Occipital lobe (tissue), 2 donors: ENCODE measurements around the gene PLEKHG5. TPM values are rescaled to one million over a fixed set of nuclear protein-coding genes. Genes with fewer than 3 reads are reported as not detected.

Experiments
- DNase-seq: peaks from one replicate; lab custom pipeline; 2025; lab: John Stamatoyannopoulos, UW
- total RNA-seq: library from RNA; depleted of rRNA; stranded (reverse); fragments of >200 nt; gene quantifications from one replicate; pipeline ENCODE4 v1.2.3, GENCODE V29; 2014

Gene PLEKHG5
- total RNA-seq, 1 donor from 2014 or later = 25.6 TPM

- DNase-seq = no peak
Observed at GRCh38 chr1:6481820-6482219, 9.6 kb downstream of the PLEKHG5 start.

- DNase-seq = no peak
Observed at GRCh38 chr1:6477039-6477820, 14.2 kb downstream of the PLEKHG5 start.

GRCh38 chr1:6476483-6476882 is 15.0 kb downstream of the PLEKHG5 start:
- DNase-seq = no peak

DNA sequence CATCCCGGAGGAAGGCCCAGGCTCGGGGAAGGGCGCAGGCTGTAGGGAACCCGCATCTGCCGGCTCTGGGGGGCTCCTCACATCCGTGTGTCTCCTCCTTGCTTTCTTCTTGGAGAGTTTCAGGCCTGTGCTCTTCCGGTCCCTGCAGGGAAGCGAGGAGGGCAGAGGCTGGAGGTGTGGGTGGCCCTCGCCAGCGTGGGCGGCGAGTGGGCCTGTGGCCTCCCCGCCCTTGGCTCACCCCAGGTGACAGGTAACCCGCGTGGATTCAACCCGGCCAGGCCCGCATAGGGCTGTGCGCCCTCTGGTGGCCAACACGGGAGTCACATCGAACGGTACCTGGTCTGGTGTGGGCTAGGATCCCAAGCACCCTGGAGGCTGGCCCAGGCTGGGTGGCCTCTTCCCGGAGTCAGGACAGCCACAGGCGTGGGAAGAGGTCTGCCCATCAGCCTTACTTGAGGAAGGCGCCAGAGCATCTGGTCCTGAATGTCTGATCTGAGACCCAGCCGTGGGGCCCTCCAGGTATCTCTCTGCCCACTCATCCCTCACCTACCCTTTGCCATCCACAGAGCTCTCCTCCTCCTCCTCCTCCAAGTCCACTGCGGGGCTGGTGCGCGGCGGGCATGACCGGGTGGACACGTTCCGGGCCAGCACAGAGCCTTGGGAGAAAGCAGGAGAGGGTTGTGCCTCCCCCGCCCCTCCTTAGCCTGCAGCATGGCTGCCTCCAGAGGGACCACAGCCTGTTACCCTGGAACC is 15.9 kb downstream of the PLEKHG5 start:
- no peak for DNase-seq

- DNase-seq = no peak
Observed at GRCh38 chr1:6474815-6475282, 16.6 kb downstream of the PLEKHG5 start.

DNA sequence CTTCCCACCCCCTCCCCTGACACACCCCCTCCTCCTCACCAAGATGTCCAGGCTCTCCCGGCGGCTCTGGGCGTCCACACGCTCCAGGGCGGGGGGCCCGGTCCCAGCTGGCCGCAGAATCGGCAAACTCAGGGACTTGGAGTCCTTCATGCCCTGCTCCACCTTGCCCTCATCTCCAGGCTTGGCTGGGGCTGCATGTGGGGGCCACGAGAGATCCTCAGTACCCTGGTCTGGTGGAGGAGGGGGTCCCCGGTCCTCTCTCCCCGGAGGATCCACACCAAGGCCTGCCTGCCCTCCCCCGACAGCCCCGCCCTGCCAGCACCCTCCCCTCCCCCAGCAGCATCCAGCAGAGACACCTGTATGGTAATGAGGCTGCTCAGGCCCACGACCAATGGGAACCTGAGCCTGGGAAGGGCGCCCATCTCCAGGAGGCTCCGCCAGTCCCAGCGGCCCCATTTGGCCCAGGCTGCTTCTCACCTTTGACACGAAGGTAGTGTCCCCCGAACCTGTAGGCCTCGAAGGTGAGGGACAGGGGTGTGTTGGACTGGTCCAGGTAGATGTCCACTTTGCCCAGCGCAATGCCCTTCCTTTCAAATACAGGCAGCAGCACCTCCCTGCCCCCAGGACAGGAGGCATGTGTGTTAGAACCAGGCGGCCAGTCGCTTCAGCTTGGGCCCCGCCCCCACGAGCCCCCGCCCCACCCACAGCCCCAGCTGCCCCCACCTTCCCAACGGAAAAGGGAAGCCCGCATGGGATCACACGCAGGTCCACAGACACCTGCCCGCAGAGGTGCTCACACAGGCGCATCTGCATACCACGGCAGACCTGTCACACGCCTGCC is 17.3 kb downstream of the PLEKHG5 start:
- DNase-seq = no peak

GRCh38 chr1:6473156-6473555 is 18.3 kb downstream of the PLEKHG5 start:
- no peak for DNase-seq

GRCh38 chr1:6472391-6472790 is 19.1 kb downstream of the PLEKHG5 start:
- no peak for DNase-seq

DNA sequence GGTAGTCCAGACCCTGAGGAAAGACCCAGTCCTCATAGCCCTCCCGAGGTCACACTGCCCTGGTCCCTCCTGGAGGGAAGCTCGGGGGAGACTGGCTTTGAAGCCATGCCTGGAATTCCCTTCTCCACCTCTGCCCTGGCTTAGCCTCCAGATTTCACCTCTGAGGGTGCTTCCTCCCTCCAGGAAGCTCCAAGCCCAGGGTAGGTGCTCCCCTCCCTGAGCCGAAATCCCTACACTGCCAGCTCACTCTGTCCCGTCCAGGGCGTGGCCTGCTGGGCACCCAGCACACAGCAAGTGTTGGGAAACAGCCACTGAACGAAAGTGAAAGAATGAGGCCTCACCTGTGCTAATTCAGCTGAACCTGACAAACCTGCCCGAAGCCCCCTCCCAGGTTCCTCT is 19.5 kb downstream of the PLEKHG5 start:
- no peak for DNase-seq

- no peak for DNase-seq
Observed at GRCh38 chr1:6471086-6471969, 20.1 kb downstream of the PLEKHG5 start.

GRCh38 chr1:6470132-6471085 is 21.1 kb downstream of the PLEKHG5 start:
- peak; percentile 23 for DNase-seq

GRCh38 chr1:6468729-6469461 is 22.6 kb downstream of the PLEKHG5 start:
- DNase-seq = no peak

DNA sequence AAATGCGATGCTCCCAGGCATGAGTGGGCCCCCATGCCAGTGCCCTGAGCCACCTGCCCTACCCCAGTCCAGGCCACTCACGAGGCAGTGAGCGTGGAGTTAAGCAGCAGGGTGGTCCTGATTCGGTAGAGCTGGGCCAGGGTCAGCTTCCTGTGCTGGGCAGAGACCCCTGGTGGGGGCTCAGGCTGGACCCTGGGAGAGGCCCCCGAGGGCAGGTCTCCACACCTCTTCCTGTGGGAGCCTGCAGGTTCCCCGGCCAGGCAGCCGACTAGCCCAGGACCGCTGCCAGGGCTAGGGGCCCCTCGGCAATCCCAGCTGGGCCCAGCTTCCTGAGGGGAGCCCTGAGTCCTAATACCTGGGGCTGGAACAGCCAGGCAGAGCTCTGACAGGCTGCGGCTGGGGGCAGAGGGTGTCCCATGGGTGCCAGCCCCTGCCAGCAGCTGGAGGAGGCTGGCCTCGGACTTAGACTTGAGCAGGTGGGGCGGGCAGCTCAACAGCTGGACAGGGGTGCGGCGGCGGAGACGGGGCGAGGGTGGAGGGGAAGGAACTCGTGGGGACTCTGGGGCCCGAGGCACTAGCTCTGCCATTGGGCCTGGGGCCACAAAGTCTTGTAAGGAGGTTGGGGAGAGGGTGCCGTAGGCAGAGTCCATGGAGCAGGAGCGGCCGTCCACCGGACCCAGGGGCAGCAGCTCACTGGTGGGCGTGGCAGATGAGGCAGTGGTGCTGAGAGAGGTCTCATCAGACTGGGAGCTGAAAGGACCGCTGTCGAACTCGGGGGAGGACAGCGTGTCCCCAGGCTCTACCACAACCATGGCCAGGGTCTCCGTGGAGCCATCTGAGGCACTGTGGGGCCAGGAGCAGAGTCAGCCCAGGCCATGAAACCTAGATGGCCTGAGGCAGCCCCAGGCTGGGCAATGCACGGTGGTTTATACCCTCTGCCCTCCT is 23.5 kb downstream of the PLEKHG5 start:
- no peak for DNase-seq

DNA sequence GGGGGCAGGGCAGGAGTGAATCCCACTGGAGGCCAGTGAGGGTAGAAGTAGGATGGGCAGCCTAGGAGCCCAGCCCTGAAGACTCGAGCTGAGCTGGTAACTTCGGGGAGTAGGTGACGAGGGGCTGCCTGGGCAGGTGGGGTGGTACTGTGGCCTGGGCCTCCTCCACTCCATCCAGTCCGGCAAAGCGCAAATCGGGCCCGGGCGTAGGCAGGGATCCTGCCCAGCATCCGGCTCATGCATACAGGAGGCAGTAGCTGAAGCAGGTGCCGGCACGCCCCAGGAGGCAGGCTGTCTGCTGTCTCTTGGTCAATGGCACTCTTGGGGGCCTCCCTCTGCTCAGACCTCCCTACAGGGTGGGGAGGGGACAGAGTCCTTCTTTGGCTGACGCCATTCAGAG is 24.2 kb downstream of the PLEKHG5 start:
- DNase-seq = no peak

GRCh38 chr1:6466751-6467150 is 24.7 kb downstream of the PLEKHG5 start:
- no peak for DNase-seq

GRCh38 chr1:6466023-6466422 is 25.4 kb downstream of the PLEKHG5 start, which contains the start of gene TNFRSF25:
Gene TNFRSF25 (minus strand): TSS chr1:6466173. CDS start chr1:6466107, 66 bp downstream.
- DNase-seq = no peak

- DNase-seq = no peak
Observed at GRCh38 chr1:6465461-6466005, 25.9 kb downstream of the PLEKHG5 start.
